Ishikawa (cell line): ENCODE results near the gene GATAD2A.

Experiments
- CEBPB ChIP-seq: IDR thresholded peaks from 2 replicates; pipeline ENCODE4 v1.6.1; 2012
- CREB1 ChIP-seq: IDR thresholded peaks from 2 replicates; pipeline ENCODE4 v1.6.1; 2012; ENCODE audit warnings: low read depth
- EGR1 ChIP-seq: IDR thresholded peaks from 2 replicates; pipeline ENCODE4 v1.6.1; 2012
- EP300 ChIP-seq: IDR thresholded peaks from 2 replicates; pipeline ENCODE4 v1.6.1; 2012; ENCODE audit warnings: borderline replicate concordance
- FOXM1 ChIP-seq: IDR thresholded peaks from 2 replicates; pipeline ENCODE4 v1.6.1; 2012; ENCODE audit warnings: low read depth, borderline replicate concordance
- MAX ChIP-seq: IDR thresholded peaks from 2 replicates; pipeline ENCODE4 v1.6.1; 2012
- NFIC ChIP-seq: IDR thresholded peaks from 2 replicates; pipeline ENCODE4 v1.6.1; 2012
- RAD21 ChIP-seq: IDR thresholded peaks from 2 replicates; pipeline ENCODE4 v1.6.1; 2012; ENCODE audit warnings: low read depth
- REST ChIP-seq: IDR thresholded peaks from 2 replicates; pipeline ENCODE4 v1.6.1; 2012; ENCODE audit warnings: low read depth, mild to moderate bottlenecking
- TAF1 ChIP-seq: IDR thresholded peaks from 2 replicates; pipeline ENCODE4 v1.6.1; 2012; ENCODE audit warnings: low read depth, mild to moderate bottlenecking
- TCF12 ChIP-seq: IDR thresholded peaks from 2 replicates; pipeline ENCODE4 v1.6.1; 2012; ENCODE audit warnings: low read depth
- TEAD4 ChIP-seq: IDR thresholded peaks from 2 replicates; pipeline ENCODE4 v1.6.1; 2012
- USF1 ChIP-seq: IDR thresholded peaks from 2 replicates; pipeline ENCODE4 v1.6.1; 2012
- YY1 ChIP-seq: IDR thresholded peaks from 2 replicates; pipeline ENCODE4 v1.6.1; 2012; ENCODE audit warnings: low read depth
- ZBTB7A ChIP-seq: IDR thresholded peaks from 2 replicates; pipeline ENCODE4 v1.6.1; 2012; ENCODE audit warnings: low read depth

The GATAD2A gene

GRCh38 chr19:19548915-19549759, 143.7 kb downstream of the GATAD2A start:
- TF ChIP-seq CREB1 (no peak), ZBTB7A (no peak), RAD21 (no peak), MAX (no peak), TCF12 (no peak), CEBPB (no peak), FOXM1 (no peak), EP300 (no peak), NFIC (no peak), TAF1 (no peak), YY1 (no peak)

- TF ChIP-seq EGR1 (no peak), MAX (no peak), TEAD4 (no peak), FOXM1 (no peak), CEBPB (no peak), NFIC (no peak), TCF12 (no peak), EP300 (no peak), USF1 (no peak), YY1 (no peak), CREB1 (no peak), ZBTB7A (no peak), TAF1 (no peak), RAD21 (no peak), REST (no peak)
These were observed 144.5 kb downstream of the GATAD2A start for GRCh38 chr19:19549804-19550464.

- no peak for TF ChIP-seq TAF1
- TF ChIP-seq REST, result no peak
- no peak for TF ChIP-seq ZBTB7A
- no peak for TF ChIP-seq EGR1
- no peak for TF ChIP-seq TCF12
- no peak for TF ChIP-seq USF1
- TF ChIP-seq TEAD4, result no peak
These were observed 145.0 kb downstream of the GATAD2A start for GRCh38 chr19:19550485-19550929.

GRCh38 chr19:19550972-19551852, 145.7 kb downstream of the GATAD2A start:
- TF ChIP-seq YY1 (no peak), ZBTB7A (no peak), CEBPB (no peak), RAD21 (no peak), TEAD4 (no peak), FOXM1 (no peak), NFIC (no peak), TAF1 (no peak), TCF12 (no peak), EGR1 (no peak), MAX (no peak), USF1 (no peak), REST (no peak), EP300 (no peak), CREB1 (no peak)
